IMR-90 (cell line): ENCODE results near the gene ORM1. TPM values are rescaled to one million over a fixed set of nuclear protein-coding genes. Genes with fewer than 3 reads are reported as not detected.

Experiments used
- ATAC-seq: fragments of 200-7000 bp; cut with Tn5 transposase; 2 replicates; pipeline ENCODE4 v1.9.1; 2020; ENCODE audit warnings: low read depth, mild to moderate bottlenecking, moderate library complexity
- BruUV-seq: library from RNA; stranded (reverse); fragments of 400-500 nt; replicated peaks from 2 replicates; lab custom pipeline; 2021; lab: Mats Ljungman, UMichigan
- CTCF ChIA-PET: fragments of 300-600 bp; formaldehyde crosslinking; extraction: SDS; loops from one replicate; lab custom pipeline; 2021; ENCODE audit warnings: antibody characterized with exemption; lab: Yijun Ruan, JAX
- POLR2A ChIA-PET: fragments of 300-600 bp; sonication (Branson Sonifier 250); formaldehyde crosslinking; loops from one replicate; lab custom pipeline; 2022; ENCODE audit warnings: antibody characterized with exemption; ENCODE audit not compliant: unreplicated experiment; lab: Charles Lee
- DNase-seq: peaks from one replicate; pipeline ENCODE4 v3.0.0; 2013
- H2AFZ ChIP-seq: replicated peaks from 2 replicates; pipeline ENCODE3; 2013; ENCODE audit warnings: low read length, mild to moderate bottlenecking; ENCODE audit not compliant: poor library complexity
- H2AK5ac ChIP-seq: 2 replicates; pipeline ENCODE4 v1.6.1; 2013; ENCODE audit warnings: low read depth, low read length, inconsistent platforms
- H2AK9ac ChIP-seq: replicated peaks from 2 replicates; pipeline ENCODE3; 2013; ENCODE audit warnings: mild to moderate bottlenecking, low read depth, low read length, moderate library complexity; ENCODE audit not compliant: poor library complexity
- H2BK120ac ChIP-seq: 2 replicates; pipeline ENCODE4 v1.6.1; 2013; ENCODE audit warnings: low read depth, low read length, inconsistent platforms
- H2BK15ac ChIP-seq: 3 replicates; pipeline ENCODE4 v1.6.1; 2013; ENCODE audit warnings: low read depth, low read length, inconsistent platforms
- H2BK20ac ChIP-seq: 2 replicates; pipeline ENCODE4 v1.6.1; 2013; ENCODE audit warnings: low read depth, mild to moderate bottlenecking, inconsistent platforms, low read length, moderate library complexity
- H2BK5ac ChIP-seq: 2 replicates; pipeline ENCODE4 v1.6.1; 2013; ENCODE audit warnings: mild to moderate bottlenecking, low read depth, low read length, inconsistent platforms; ENCODE audit not compliant: poor library complexity, severe bottlenecking
- H3K14ac ChIP-seq: replicated peaks from 2 replicates; pipeline ENCODE4 v1.6.1; 2013; ENCODE audit warnings: low read depth, low read length, inconsistent platforms
- H3K18ac ChIP-seq: 2 replicates; pipeline ENCODE4 v1.6.1; 2013; ENCODE audit warnings: low read depth, low read length, control low read depth
- H3K23ac ChIP-seq: 2 replicates; pipeline ENCODE4 v1.6.1; 2013; ENCODE audit warnings: low read depth, low read length, inconsistent platforms
- H3K27ac ChIP-seq: 2 replicates; pipeline ENCODE4 v1.5.1; 2013; ENCODE audit warnings: mild to moderate bottlenecking, control low read depth, low read length; ENCODE audit not compliant: insufficient read depth
- H3K27me3 ChIP-seq: 2 replicates; pipeline ENCODE4 v1.6.1; 2013; ENCODE audit warnings: low read length; ENCODE audit not compliant: control insufficient read depth, insufficient read depth
- H3K36me3 ChIP-seq: 2 replicates; pipeline ENCODE4 v1.6.1; 2013; ENCODE audit warnings: low read length, mixed read lengths; ENCODE audit not compliant: control insufficient read depth, insufficient read depth
- H3K4ac ChIP-seq: 2 replicates; pipeline ENCODE4 v1.6.1; 2013; ENCODE audit warnings: low read depth, low read length, inconsistent platforms
- H3K4me1 ChIP-seq: 2 replicates; pipeline ENCODE4 v1.6.1; 2013; ENCODE audit warnings: low read length, mixed read lengths; ENCODE audit not compliant: control insufficient read depth, insufficient read depth
- H3K4me2 ChIP-seq: 2 replicates; pipeline ENCODE4 v1.6.1; 2013; ENCODE audit warnings: low read depth, mild to moderate bottlenecking, control low read depth, low read length, moderate library complexity
- H3K4me3 ChIP-seq: 2 replicates; pipeline ENCODE4 v1.5.1; 2013; ENCODE audit warnings: low read depth, mild to moderate bottlenecking, control low read depth, low read length, moderate library complexity; ENCODE audit not compliant: insufficient read depth
- H3K56ac ChIP-seq: 2 replicates; pipeline ENCODE4 v1.6.1; 2013; ENCODE audit warnings: low read length, inconsistent platforms; ENCODE audit not compliant: insufficient read depth; ENCODE audit errors: extremely low read depth
- H3K79me1 ChIP-seq, 2 experiments: 2 replicates each; pipeline ENCODE4 v1.6.1; 2013; ENCODE audit warnings: low read length in 2 of 2, inconsistent platforms in 1 of 2, low read depth in 1 of 2
- H3K9ac ChIP-seq: 2 replicates; pipeline ENCODE4 v1.6.1; 2013; ENCODE audit warnings: low read depth, low read length, control low read depth
- H3K9me1 ChIP-seq: 2 replicates; pipeline ENCODE4 v1.6.1; 2013; ENCODE audit warnings: low read length, inconsistent platforms; ENCODE audit not compliant: insufficient read depth
- H3K9me3 ChIP-seq: 2 replicates; pipeline ENCODE4 v1.6.1; 2013; ENCODE audit warnings: low read length; ENCODE audit not compliant: control insufficient read depth, insufficient read depth
- H4K20me1 ChIP-seq: 2 replicates; pipeline ENCODE4 v1.6.1; 2013; ENCODE audit warnings: low read length, inconsistent platforms; ENCODE audit not compliant: insufficient read depth
- H4K5ac ChIP-seq: 2 replicates; pipeline ENCODE4 v1.6.1; 2013; ENCODE audit warnings: mild to moderate bottlenecking, low read depth, low read length, control low read depth
- H4K8ac ChIP-seq, 2 experiments: 2 replicates each; pipeline ENCODE4 v1.6.1; 2013; ENCODE audit warnings: low read depth in 2 of 2, low read length in 2 of 2, control low read depth in 1 of 2, inconsistent platforms in 1 of 2
- H4K91ac ChIP-seq: 2 replicates; pipeline ENCODE4 v1.6.1; 2013; ENCODE audit warnings: low read depth, low read length, inconsistent platforms; ENCODE audit not compliant: insufficient read depth
- BHLHE40 ChIP-seq: fragments of 150-350 bp; IDR thresholded peaks from 2 replicates; pipeline ENCODE4 v1.6.1; 2016; ENCODE audit warnings: mild to moderate bottlenecking, low read depth, low read length
- CEBPB ChIP-seq: IDR thresholded peaks from 2 replicates; pipeline ENCODE4 v1.6.1; 2012; ENCODE audit warnings: low read depth, low read length, improper control_type of control experiment
- CHD1 ChIP-seq: IDR thresholded peaks from 2 replicates; pipeline ENCODE4 v1.6.1; 2012; ENCODE audit warnings: low read depth, low read length, improper control_type of control experiment
- CTCF ChIP-seq: conservative IDR thresholded peaks from 2 replicates; pipeline ENCODE4 v1.5.1; 2012; ENCODE audit warnings: mild to moderate bottlenecking, low read depth, low read length, improper control_type of control experiment
- FOS ChIP-seq: fragments of 150-350 bp; IDR thresholded peaks from 2 replicates; pipeline ENCODE4 v1.6.1; 2016; ENCODE audit warnings: low read depth, low read length
- MAFK ChIP-seq: IDR thresholded peaks from 2 replicates; pipeline ENCODE4 v1.6.1; 2012; ENCODE audit warnings: low read depth, low read length, improper control_type of control experiment
- MAZ ChIP-seq: IDR thresholded peaks from 2 replicates; pipeline ENCODE4 v1.6.1; 2012; ENCODE audit warnings: low read depth, mild to moderate bottlenecking, low read length, improper control_type of control experiment, moderate library complexity, borderline replicate concordance
- MXI1 ChIP-seq: IDR thresholded peaks from 2 replicates; pipeline ENCODE4 v1.6.1; 2012; ENCODE audit warnings: low read depth, mild to moderate bottlenecking, low read length, moderate library complexity, borderline replicate concordance
- NFE2L2 ChIP-seq: fragments of 150-350 bp; IDR thresholded peaks from 2 replicates; pipeline ENCODE4 v1.6.1; 2016; ENCODE audit warnings: low read depth, mild to moderate bottlenecking, low read length
- POLR2A ChIP-seq: IDR thresholded peaks from 2 replicates; pipeline ENCODE4 v1.6.1; 2012; ENCODE audit warnings: mild to moderate bottlenecking, low read depth, low read length
- RAD21 ChIP-seq: IDR thresholded peaks from 2 replicates; pipeline ENCODE4 v1.6.1; 2012; ENCODE audit warnings: low read length, improper control_type of control experiment
- RCOR1 ChIP-seq: IDR thresholded peaks from 2 replicates; pipeline ENCODE4 v1.6.1; 2012; ENCODE audit warnings: mild to moderate bottlenecking, low read length, improper control_type of control experiment; ENCODE audit not compliant: insufficient replicate concordance
- RFX5 ChIP-seq: IDR thresholded peaks from 2 replicates; pipeline ENCODE4 v1.8.0; 2012; ENCODE audit warnings: low read depth, mild to moderate bottlenecking, low read length, moderate library complexity
- SMC3 ChIP-seq: fragments of 150-350 bp; IDR thresholded peaks from 2 replicates; pipeline ENCODE4 v1.6.1; 2016; ENCODE audit warnings: low read depth, mild to moderate bottlenecking, antibody characterized with exemption, low read length, moderate library complexity
- WGBS, 2 experiments: methylation state at CpG; one replicate each; pipeline versions ENCODE4 v1.1.5 to v1.1.7; 2013; ENCODE audit warnings: missing lambda C conversion rate in 2 of 2; ENCODE audit not compliant: insufficient read length in 1 of 2; ENCODE audit errors: extremely low coverage in 2 of 2; 5-methylcytosine and 5-hydroxymethylcytosine counted together
- dilution Hi-C: fragments of 300-500 bp; cut with HindIII; formaldehyde crosslinking; loops from one replicate; pipeline ENCODE4 v1.14.3; 2018; ENCODE audit warnings: low sequenced_read_pairs; ENCODE audit not compliant: unreplicated experiment
- in situ Hi-C: fragments of 300-500 bp; cut with MboI; formaldehyde crosslinking; loops from 3 replicates; pipeline ENCODE4 v1.14.3; 2019; ENCODE audit warnings: low sequenced_read_pairs, inconsistent platforms, mixed read lengths
- intact Hi-C: fragments of 100-400 bp; cut with micrococcal nuclease; formaldehyde crosslinking; loops from 2 replicates; pipeline ENCODE4 v1.10.0; 2022
- polyA plus RNA-seq, 3 experiments: library from polyadenylated mRNA; depleted of rRNA; stranded (reverse); fragments of >200 nt; gene quantifications; 2 replicates each; pipeline ENCODE4 v1.2.3, GENCODE V29; 2012; ENCODE audit warnings: low replicate concordance in 1 of 3
- total RNA-seq: library from RNA; depleted of rRNA; stranded (reverse); fragments of >200 nt; gene quantifications from 2 replicates; pipeline ENCODE4 v1.2.3, GENCODE V29; 2012
- TF ChIP-seq, protein P1 (sequence below): fragments of 150-350 bp; IDR thresholded peaks from 2 replicates; pipeline ENCODE4 v1.6.1; 2017; ENCODE audit warnings: mild to moderate bottlenecking, antibody characterized with exemption, low read length, low read depth
- TF ChIP-seq, protein P2 (sequence below): fragments of 150-350 bp; IDR thresholded peaks from 2 replicates; pipeline ENCODE4 v1.6.1; 2016; ENCODE audit warnings: low read depth, mild to moderate bottlenecking, low read length, moderate library complexity, borderline replicate concordance

ORM1 gene
- total and polyA plus RNA-seq, 2 of the 4 experiments (the other 2 are of a cell fraction) = 0.18 TPM; not detected in 1

DNA sequence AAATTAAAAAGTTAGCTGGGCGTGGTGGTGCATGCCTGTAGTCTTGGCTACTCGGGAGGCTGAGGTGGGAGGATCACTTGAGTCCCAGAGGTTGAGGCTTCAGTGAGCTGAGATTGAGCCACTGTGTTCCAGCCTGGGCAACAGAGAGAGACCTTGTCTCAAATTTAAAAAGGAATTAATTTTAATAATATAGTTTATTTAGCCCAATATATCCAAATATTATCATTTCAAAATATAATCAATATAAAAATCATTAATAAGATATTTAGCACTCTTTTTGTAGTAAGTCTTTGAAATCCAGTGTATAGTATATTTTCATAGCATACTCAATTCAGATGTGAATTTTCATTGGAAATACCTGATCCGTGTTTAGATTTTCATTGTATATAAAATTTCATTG lies 43.2 kb upstream of the ORM1 start:
- BruUV-seq = no TSS peak
- peak overlapping the region; percentile 57; the same call in 1 of the 2 replicates for H2AK5ac ChIP-seq
- no peak overlapping the region for H2AFZ ChIP-seq
- no peak overlapping the region for H3K4me3 ChIP-seq
- H3K18ac ChIP-seq = no peak overlapping the region
- intact Hi-C loops (no loop called here), in situ Hi-C loops (no loop called here), dilution Hi-C loops (no loop called here)
- peaks cover 4% of the 10 kb centered on the region for H4K20me1 ChIP-seq
- H2AK9ac ChIP-seq = no peak overlapping the region
- no peak overlapping the region for H2BK15ac ChIP-seq
- H3K27ac ChIP-seq = no peak overlapping the region
- H2BK5ac ChIP-seq = no peak overlapping the region
- H3K56ac ChIP-seq = no peak overlapping the region
- H3K4me2 ChIP-seq = no peak overlapping the region
- H2BK20ac ChIP-seq = no peak overlapping the region
- no peak overlapping the region for H3K9ac ChIP-seq
- H4K91ac ChIP-seq = no peak overlapping the region
- no peaks in the 10 kb centered on the region for H3K9me3 ChIP-seq
- POLR2A ChIA-PET = no interaction called here
- no peak overlapping the region for H3K14ac ChIP-seq
- H3K23ac ChIP-seq = no peak overlapping the region
- DNase-seq (no peak), ATAC-seq (no peak)
- H2BK120ac ChIP-seq = no peak overlapping the region
- peaks cover 3% of the 10 kb centered on the region; the same call in 1 of the 2 replicates for H3K36me3 ChIP-seq
- no peak for TF ChIP-seq RFX5
- no peak for TF ChIP-seq CHD1
- TF ChIP-seq POLR2A = no peak
- TF ChIP-seq RCOR1 = no peak
- TF ChIP-seq SMC3 = no peak
- TF ChIP-seq MXI1 = no peak
- TF ChIP-seq, protein P1, sequence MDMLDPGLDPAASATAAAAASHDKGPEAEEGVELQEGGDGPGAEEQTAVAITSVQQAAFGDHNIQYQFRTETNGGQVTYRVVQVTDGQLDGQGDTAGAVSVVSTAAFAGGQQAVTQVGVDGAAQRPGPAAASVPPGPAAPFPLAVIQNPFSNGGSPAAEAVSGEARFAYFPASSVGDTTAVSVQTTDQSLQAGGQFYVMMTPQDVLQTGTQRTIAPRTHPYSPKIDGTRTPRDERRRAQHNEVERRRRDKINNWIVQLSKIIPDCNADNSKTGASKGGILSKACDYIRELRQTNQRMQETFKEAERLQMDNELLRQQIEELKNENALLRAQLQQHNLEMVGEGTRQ = no peak
- TF ChIP-seq CTCF = no peak
- TF ChIP-seq RAD21 = no peak
- TF ChIP-seq FOS = no peak
- no peak for TF ChIP-seq CEBPB
- TF ChIP-seq MAFK = no peak
- no peak for TF ChIP-seq MAZ
- TF ChIP-seq, protein P2, sequence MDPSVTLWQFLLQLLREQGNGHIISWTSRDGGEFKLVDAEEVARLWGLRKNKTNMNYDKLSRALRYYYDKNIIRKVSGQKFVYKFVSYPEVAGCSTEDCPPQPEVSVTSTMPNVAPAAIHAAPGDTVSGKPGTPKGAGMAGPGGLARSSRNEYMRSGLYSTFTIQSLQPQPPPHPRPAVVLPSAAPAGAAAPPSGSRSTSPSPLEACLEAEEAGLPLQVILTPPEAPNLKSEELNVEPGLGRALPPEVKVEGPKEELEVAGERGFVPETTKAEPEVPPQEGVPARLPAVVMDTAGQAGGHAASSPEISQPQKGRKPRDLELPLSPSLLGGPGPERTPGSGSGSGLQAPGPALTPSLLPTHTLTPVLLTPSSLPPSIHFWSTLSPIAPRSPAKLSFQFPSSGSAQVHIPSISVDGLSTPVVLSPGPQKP = no peak
- no peak for TF ChIP-seq BHLHE40
- no peak for TF ChIP-seq NFE2L2
- no CpG with 5 or more reads among the region's 3 CpGs for WGBS, 2 experiments
- no peak overlapping the region for H3K4ac ChIP-seq
- peaks cover 48% of the 10 kb centered on the region for H3K9me1 ChIP-seq
- peaks cover 7 to 39% of the 10 kb centered on the region in 2 experiments; a peak in 3 of 4 replicates for H3K79me1 ChIP-seq
- H4K8ac ChIP-seq = no peak overlapping the region
- H4K5ac ChIP-seq = no peak overlapping the region
- CTCF ChIA-PET = interaction anchor here (0.8 to 1.6 kb wide), 2 partner anchors 11 to 125 kb away, joined by 4 read pairs; no protein-coding TSS in a partner anchor
- H3K27me3 ChIP-seq = no peaks in the 10 kb centered on the region
- H3K4me1 ChIP-seq = peaks cover 36% of the 10 kb centered on the region
